ENCODE data around the gene ZNF622. TPM values are rescaled to one million over a fixed set of nuclear protein-coding genes. Genes with fewer than 3 reads are reported as not detected.

Gene ZNF622
- 10 to 100 TPM; 38.2 to 52.9 TPM for total RNA-seq

GRCh38 chr5:16465544-16466432, at the start of gene ZNF622:
Gene ZNF622, minus strand, starts transcription at chr5:16465800. Its CDS starts 135 bp downstream, at chr5:16465665.

Other genes starting within 250 kb of the ZNF622 start
- 10 to 100 TPM; 12.3 to 21.3 TPM for gene RETREG1, start 151.2 kb upstream of the ZNF622 start, total RNA-seq

Measured in melanocyte of skin (primary cell).